Measurements from ENCODE around the gene ITGA8. TPM values are rescaled to one million over a fixed set of nuclear protein-coding genes. Genes with fewer than 3 reads are reported as not detected.
"Not testable (repeated sequence)": the region's sequence is repeated elsewhere in the genome, so short reads cannot be mapped to it uniquely, and the experiment has no call there.

ITGA8 gene
- total RNA-seq (2021) (0.07 TPM in 1 of 2 replicates, not detected in the other), Bru-seq, nascent RNA (percentile 7 among the genes with signal in this experiment), BruChase-seq, experiment 1, labeled RNA remaining after a 2-hour chase (percentile 6 among the genes with signal in this experiment), BruChase-seq, experiment 2, labeled RNA remaining after a 6-hour chase (percentile 6 among the genes with signal in this experiment)
- long read RNA-seq = 0 reads

- peak; percentile 48 for TF ChIP-seq CTCF (conservative IDR thresholded peaks at IDR 0.05; ENCODE audit: low read depth, low read length)
- no peak for TF ChIP-seq EZH2 (IDR thresholded peaks at IDR 0.05; ENCODE audit: borderline replicate concordance, low read depth, low read length, poor library complexity, severe bottlenecking)
- intact Hi-C loops (cut with micrococcal nuclease; ENCODE audit: unreplicated experiment) = loop anchor here (5.0 to 10.0 kb wide), 2 partner anchors 73 to 105 kb away; no protein-coding TSS in a partner anchor
- Histone ChIP-seq H3K9me3 (ENCODE audit: low read depth, low read length, poor library complexity, severe bottlenecking) (no peaks in the 10 kb centered on the region), H3K36me3 (ENCODE audit: insufficient read depth, low read length, poor library complexity, severe bottlenecking) (no peaks in the 10 kb centered on the region), H3K4me3 (ENCODE audit: low read depth, low read length, poor library complexity, severe bottlenecking) (peak within 1 kb of the TSS; percentile 29), H3K27ac (ENCODE audit: low read depth, low read length, poor library complexity, severe bottlenecking) (no peak within 1 kb of the TSS), H3K4me1 (ENCODE audit: insufficient read depth, low read length, poor library complexity, severe bottlenecking) (no peaks in the 10 kb centered on the region), H3K27me3 (replicated peaks; ENCODE audit: insufficient read depth, low read depth, low read length, poor library complexity) (peaks cover 78% of the 10 kb centered on the region)
- peak; percentile 40 for DNase-seq (ENCODE audit: low spot score)
- no TSS peak for BruUV-seq (replicated peaks)
- POLR2A ChIA-PET (ENCODE audit: low non-redundant PET) = no interaction called here
- CTCF ChIA-PET = interaction anchor here (0.6 to 1.3 kb wide), 4 partner anchors 127 to 286 kb away, joined by 3 to 8 read pairs (median 3); no protein-coding TSS in a partner anchor
Observed at GRCh38 chr10:15719899-15720634, at the start of gene ITGA8. ITGA8 (minus strand) TSS chr10:15719922; CDS start chr10:15719771, 151 bp downstream.

GRCh38 chr10:15764892-15765454, 45.3 kb upstream of the ITGA8 start:
- TF ChIP-seq EZH2 (IDR thresholded peaks at IDR 0.05; ENCODE audit: borderline replicate concordance, low read depth, low read length, poor library complexity, severe bottlenecking) (no peak), CTCF (conservative IDR thresholded peaks at IDR 0.05; ENCODE audit: low read depth, low read length) (no peak)
- H3K4me3 ChIP-seq (ENCODE audit: low read depth, low read length, poor library complexity, severe bottlenecking) = no peak overlapping the region
- POLR2A ChIA-PET (ENCODE audit: low non-redundant PET) = no interaction called here
- no peaks in the 10 kb centered on the region for H3K4me1 ChIP-seq (ENCODE audit: insufficient read depth, low read length, poor library complexity, severe bottlenecking)
- H3K9me3 ChIP-seq (ENCODE audit: low read depth, low read length, poor library complexity, severe bottlenecking) = no peaks in the 10 kb centered on the region
- intact Hi-C loops (cut with micrococcal nuclease; ENCODE audit: unreplicated experiment) = no loop called here
- CTCF ChIA-PET = no interaction called here
- no TSS peak for BruUV-seq (replicated peaks)
- no peaks in the 10 kb centered on the region for H3K27me3 ChIP-seq (replicated peaks; ENCODE audit: insufficient read depth, low read depth, low read length, poor library complexity)
- H3K36me3 ChIP-seq (ENCODE audit: insufficient read depth, low read length, poor library complexity, severe bottlenecking) = no peaks in the 10 kb centered on the region
- no peak overlapping the region for H3K27ac ChIP-seq (ENCODE audit: low read depth, low read length, poor library complexity, severe bottlenecking)
- no peak for DNase-seq (ENCODE audit: low spot score)

GRCh38 chr10:15763006-15763405, 43.3 kb upstream of the ITGA8 start:
- intact Hi-C loops (cut with micrococcal nuclease; ENCODE audit: unreplicated experiment) = no loop called here

GRCh38 chr10:15762239-15762638, 42.5 kb upstream of the ITGA8 start:
- DNase-seq (ENCODE audit: low spot score); H3K9me3 ChIP-seq (ENCODE audit: low read depth, low read length, poor library complexity, severe bottlenecking); CTCF ChIA-PET; H3K36me3 ChIP-seq (ENCODE audit: insufficient read depth, low read length, poor library complexity, severe bottlenecking); BruUV-seq (replicated peaks); H3K27ac ChIP-seq (ENCODE audit: low read depth, low read length, poor library complexity, severe bottlenecking); POLR2A ChIA-PET (ENCODE audit: low non-redundant PET); H3K4me1 ChIP-seq (ENCODE audit: insufficient read depth, low read length, poor library complexity, severe bottlenecking); intact Hi-C loops (cut with micrococcal nuclease; ENCODE audit: unreplicated experiment); H3K4me3 ChIP-seq (ENCODE audit: low read depth, low read length, poor library complexity, severe bottlenecking): not testable (repeated sequence)
- peaks cover 12% of the 10 kb centered on the region for H3K27me3 ChIP-seq (replicated peaks; ENCODE audit: insufficient read depth, low read depth, low read length, poor library complexity)

More at GRCh38 chr10:15763006-15763405, 43.3 kb upstream of the ITGA8 start:
- Histone ChIP-seq H3K9me3 (ENCODE audit: low read depth, low read length, poor library complexity, severe bottlenecking) (no peaks in the 10 kb centered on the region), H3K27me3 (replicated peaks; ENCODE audit: insufficient read depth, low read depth, low read length, poor library complexity) (peaks cover 12% of the 10 kb centered on the region), H3K4me1 (ENCODE audit: insufficient read depth, low read length, poor library complexity, severe bottlenecking) (no peaks in the 10 kb centered on the region), H3K27ac (ENCODE audit: low read depth, low read length, poor library complexity, severe bottlenecking) (no peak overlapping the region), H3K4me3 (ENCODE audit: low read depth, low read length, poor library complexity, severe bottlenecking) (no peak overlapping the region), H3K36me3 (ENCODE audit: insufficient read depth, low read length, poor library complexity, severe bottlenecking) (no peaks in the 10 kb centered on the region)
- DNase-seq (ENCODE audit: low spot score) = no peak
- ChIA-PET CTCF (no interaction called here), POLR2A (ENCODE audit: low non-redundant PET) (interaction anchor here (0.6 kb wide), 1 partner anchor 1168 kb away, joined by 7 read pairs; no protein-coding TSS in a partner anchor)
- no TSS peak for BruUV-seq (replicated peaks)
- no peak for TF ChIP-seq EZH2 (IDR thresholded peaks at IDR 0.05; ENCODE audit: borderline replicate concordance, low read depth, low read length, poor library complexity, severe bottlenecking)
- no peak for TF ChIP-seq CTCF (conservative IDR thresholded peaks at IDR 0.05; ENCODE audit: low read depth, low read length)

GRCh38 chr10:15761224-15761623, 41.5 kb upstream of the ITGA8 start:
- H3K4me1 ChIP-seq (ENCODE audit: insufficient read depth, low read length, poor library complexity, severe bottlenecking); POLR2A ChIA-PET (ENCODE audit: low non-redundant PET); H3K36me3 ChIP-seq (ENCODE audit: insufficient read depth, low read length, poor library complexity, severe bottlenecking); BruUV-seq (replicated peaks); DNase-seq (ENCODE audit: low spot score); CTCF ChIA-PET; H3K9me3 ChIP-seq (ENCODE audit: low read depth, low read length, poor library complexity, severe bottlenecking); intact Hi-C loops (cut with micrococcal nuclease; ENCODE audit: unreplicated experiment); H3K4me3 ChIP-seq (ENCODE audit: low read depth, low read length, poor library complexity, severe bottlenecking); H3K27ac ChIP-seq (ENCODE audit: low read depth, low read length, poor library complexity, severe bottlenecking): not testable (repeated sequence)
- H3K27me3 ChIP-seq (replicated peaks; ENCODE audit: insufficient read depth, low read depth, low read length, poor library complexity) = peaks cover 17% of the 10 kb centered on the region
